K562 (cell line): ENCODE data around the gene KCNK1. TPM values are rescaled to one million over a fixed set of nuclear protein-coding genes. Genes with fewer than 3 reads are reported as not detected.
A peak's percentile ranks its signal among the peaks of the same experiment; 100 is the strongest.

Experiments
- ARID1B ChIP-seq: fragments of 450-650 bp; IDR thresholded peaks from 2 replicates; pipeline ENCODE4 v1.6.1; 2016; ENCODE audit warnings: antibody characterized with exemption, mild to moderate bottlenecking, inconsistent platforms
- ESRRB ChIP-seq: fragments of 250-450 bp; sonication (Bioruptor Pico); IDR thresholded peaks from 2 replicates; pipeline ENCODE4 v1.5.0; 2020; ENCODE audit warnings: mild to moderate bottlenecking, moderate library complexity, borderline replicate concordance
- FOXM1 ChIP-seq, 2 experiments: fragments of 450-650 bp in 1 of 2; sonication (generic) in 1 of 2; formaldehyde crosslinking in 1 of 2; IDR thresholded peaks; 2 replicates each; pipeline versions ENCODE4 v1.6.1 to v1.9.0; 2017 to 2022; ENCODE audit warnings: low read depth in 2 of 2, mild to moderate bottlenecking in 2 of 2, missing genetic modification reagents in 1 of 2, moderate library complexity in 1 of 2
- GATA2 ChIP-seq: sonication (generic); formaldehyde crosslinking; IDR thresholded peaks from 2 replicates; pipeline ENCODE4 v1.4.0; 2020; ENCODE audit warnings: mild to moderate bottlenecking, missing genetic modification reagents
- HMG20A ChIP-seq: fragments of 450-650 bp; formaldehyde crosslinking; conservative IDR thresholded peaks from 2 replicates; pipeline ENCODE4 v1.4.0; 2020; ENCODE audit warnings: mild to moderate bottlenecking, mixed read lengths
- KDM1A ChIP-seq, 2 experiments: fragments of 450-650 bp; IDR thresholded peaks; 2 replicates each; pipeline ENCODE4 v1.6.1; 2016; ENCODE audit warnings: mild to moderate bottlenecking in 2 of 2
- MYBL2 ChIP-seq, 2 experiments: fragments of 450-650 bp in 1 of 2; sonication (generic) in 1 of 2; formaldehyde crosslinking in 1 of 2; IDR thresholded peaks; 2 replicates each; pipeline versions ENCODE4 v1.6.1 to v1.8.1; 2017 to 2022; ENCODE audit warnings: borderline replicate concordance in 1 of 2, inconsistent platforms in 1 of 2, low read depth in 1 of 2, mild to moderate bottlenecking in 1 of 2, missing genetic modification reagents in 1 of 2, moderate library complexity in 1 of 2
- NFIC ChIP-seq: fragments of 450-650 bp; IDR thresholded peaks from 2 replicates; pipeline ENCODE4 v1.6.1; 2017; ENCODE audit warnings: mild to moderate bottlenecking, inconsistent platforms
- PBX2 ChIP-seq, 2 experiments: IDR thresholded peaks in 1 of 2; conservative IDR thresholded peaks in 1 of 2; 2 replicates each; pipeline ENCODE4 v1.6.1; 2016; ENCODE audit warnings: low read depth in 2 of 2, mild to moderate bottlenecking in 1 of 2, missing compliant biosample characterization in 1 of 2, missing genetic modification characterization in 1 of 2, moderate library complexity in 1 of 2
- POLR2AphosphoS5 ChIP-seq: IDR thresholded peaks from 2 replicates; pipeline ENCODE4 v1.6.1; 2011; ENCODE audit warnings: mild to moderate bottlenecking, low read depth, low read length, moderate library complexity; ENCODE audit not compliant: control insufficient read depth, insufficient read depth
- PPARD ChIP-seq: fragments of 250-450 bp; sonication (Bioruptor Pico); IDR thresholded peaks from 2 replicates; pipeline ENCODE4 v1.8.0; 2022; ENCODE audit warnings: inconsistent platforms, mild to moderate bottlenecking, moderate library complexity
- RFX7 ChIP-seq: fragments of 250-450 bp; sonication (Bioruptor Pico); IDR thresholded peaks from 2 replicates; pipeline ENCODE4 v1.5.1; 2021; ENCODE audit warnings: mild to moderate bottlenecking
- STAT5A ChIP-seq: IDR thresholded peaks from 2 replicates; pipeline ENCODE4 v1.6.1; 2012; ENCODE audit warnings: low read length, inconsistent platforms, borderline replicate concordance
- TAL1 ChIP-seq: fragments of 450-650 bp; IDR thresholded peaks from 2 replicates; pipeline ENCODE4 v1.6.1; 2016; ENCODE audit warnings: mild to moderate bottlenecking
- TARDBP ChIP-seq: fragments of 450-650 bp; IDR thresholded peaks from 2 replicates; pipeline ENCODE4 v1.6.1; 2016
- XRCC5 ChIP-seq: fragments of 200-400 bp; formaldehyde crosslinking; IDR thresholded peaks from 2 replicates; pipeline ENCODE4 v1.6.1; 2017; ENCODE audit warnings: low read depth, mild to moderate bottlenecking, low read length
- ZBTB43 ChIP-seq: sonication (generic); formaldehyde crosslinking; IDR thresholded peaks from 2 replicates; pipeline ENCODE4 v1.8.0; 2023; ENCODE audit warnings: mild to moderate bottlenecking, missing genetic modification reagents
- ZC3H8 ChIP-seq: fragments of 450-650 bp; IDR thresholded peaks from 2 replicates; pipeline ENCODE4 v1.6.1; 2017
- ZKSCAN8 ChIP-seq: fragments of 200-800 bp; sonication (Bioruptor generic); IDR thresholded peaks from 2 replicates; pipeline ENCODE4 v1.6.1; 2016; ENCODE audit warnings: missing genetic modification characterization, missing compliant biosample characterization
- ZNF133 ChIP-seq: fragments of 250-450 bp; sonication (Bioruptor Pico); IDR thresholded peaks from 2 replicates; pipeline ENCODE4 v1.4.0; 2020; ENCODE audit warnings: mild to moderate bottlenecking
- ZNF592 ChIP-seq: fragments of 450-650 bp; IDR thresholded peaks from 2 replicates; pipeline ENCODE4 v1.6.1; 2017; ENCODE audit warnings: antibody characterized with exemption, mild to moderate bottlenecking
- polyA plus RNA-seq, 8 experiments: library from polyadenylated mRNA; depleted of rRNA in 4 of 8; stranded (reverse) in 5 of 8; unstranded in 3 of 8; fragments of >200 nt; fragmentation: Nextera tagmentation in 2 of 8; fragmentation: Illumina TruSeq in 1 of 8; extraction: Ambion mirVana in 2 of 8; extraction: Trizol in 1 of 8; gene quantifications; 2 replicates each; pipeline versions ENCODE4 v1.2.1 to v1.2.3, GENCODE V29; 2011 to 2014; ENCODE audit warnings: inconsistent platforms in 1 of 8, missing spikeins in 1 of 8
- total RNA-seq, 7 experiments: library from RNA; depleted of rRNA in 6 of 7; stranded (reverse); fragments of >200 nt in 6 of 7; fragmentation: Illumina TruSeq in 2 of 7; extraction: Trizol in 2 of 7; gene quantifications; 2 replicates each; pipeline versions ENCODE4 v1.2.1 to v1.2.3, GENCODE V29; 2011 to 2021; ENCODE audit warnings: low replicate concordance in 1 of 7

Gene KCNK1
- total and polyA plus RNA-seq, 9 of the 15 experiments (the other 6 are each of a cell fraction or from before 2014, with no cell fraction given) = 3.1 to 22.7 (median 6.0) TPM

GRCh38 chr1:233598891-233599541 lies 14.9 kb upstream of the KCNK1 start (continued):
- no peak for TF ChIP-seq PBX2 (CRISPR knock-in tag; IDR thresholded peaks at IDR 0.05; ENCODE audit: low read depth)
- TF ChIP-seq PBX2 (tag; conservative IDR thresholded peaks at IDR 0.05; ENCODE audit: low read depth) = peak; percentile 96
- TF ChIP-seq HMG20A (CRISPR knock-in tag) = peak; percentile 59; the same call in 1 of the 2 replicates
- no peak for TF ChIP-seq PPARD (CRISPR knock-in tag)
- no peak for TF ChIP-seq ESRRB (CRISPR knock-in tag)
- no peak for TF ChIP-seq GATA2 (CRISPR knock-in tag)
- no peak for TF ChIP-seq ZBTB43 (CRISPR knock-in tag)
- TF ChIP-seq KDM1A (IDR thresholded peaks at IDR 0.05) = peak; percentile 58 to 74; a peak in 3 of 4 replicates
- TF ChIP-seq ZC3H8 = no peak
- no peak for TF ChIP-seq TARDBP
- TF ChIP-seq XRCC5 = no peak
- no peak for TF ChIP-seq ZNF133 (CRISPR knock-in tag)
- no peak for TF ChIP-seq RFX7 (CRISPR knock-in tag)
- no peak for TF ChIP-seq ZNF592
- no peak for TF ChIP-seq ZKSCAN8
- no peak for TF ChIP-seq POLR2AphosphoS5
- peak; percentile 44; the same call in 1 of the 2 replicates for TF ChIP-seq MYBL2 (IDR thresholded peaks at IDR 0.05; ENCODE audit: low read depth)
- no peak for TF ChIP-seq MYBL2 (CRISPR knock-in tag; IDR thresholded peaks at IDR 0.05; ENCODE audit: borderline replicate concordance)
- no peak for TF ChIP-seq TAL1
- no peak for TF ChIP-seq NFIC
- TF ChIP-seq ARID1B = peak; percentile 62
- TF ChIP-seq FOXM1 (IDR thresholded peaks at IDR 0.05; ENCODE audit: low read depth) = peak; percentile 37; the same call in 1 of the 2 replicates
- no peak for TF ChIP-seq FOXM1 (CRISPR knock-in tag; IDR thresholded peaks at IDR 0.05; ENCODE audit: low read depth)
- TF ChIP-seq STAT5A = no peak
